Transverse colon (tissue), 4 donors: ENCODE measurements around the gene MIOX. TPM values are rescaled to one million over a fixed set of nuclear protein-coding genes. Genes with fewer than 3 reads are reported as not detected.

Experiments
- DNase-seq: peaks from one replicate; pipeline ENCODE4 v3.0.0-alpha.2; 2019
- H3K27ac ChIP-seq, 4 donors: fragments of 200-600 bp; sonication (generic); 2 replicates each; pipeline ENCODE4 v1.5.1; 2016 to 2018; ENCODE audit warnings: inconsistent platforms in 4 of 4
- H3K27me3 ChIP-seq: fragments of 200-600 bp; sonication (generic); 2 replicates; pipeline ENCODE4 v1.5.1; 2017; ENCODE audit warnings: inconsistent platforms
- H3K36me3 ChIP-seq, 4 donors: fragments of 200-600 bp; sonication (generic); 2 replicates each; pipeline ENCODE4 v1.5.1; 2017 to 2019; ENCODE audit warnings: inconsistent platforms in 4 of 4
- H3K4me1 ChIP-seq, 4 donors: fragments of 200-600 bp; sonication (generic); 2 replicates each; pipeline ENCODE4 v1.5.1; 2017 to 2020; ENCODE audit warnings: inconsistent platforms in 4 of 4
- H3K4me3 ChIP-seq, 4 donors: fragments of 200-600 bp; sonication (generic); 1 replicate in 1 of 4; 2 replicates in 3 of 4; pipeline versions ENCODE4 v1.5.1 to v1.6.1; 2017 to 2019; ENCODE audit warnings: inconsistent platforms in 4 of 4
- H3K9me3 ChIP-seq, 2 donors: fragments of 200-600 bp; sonication (generic); 2 replicates each; pipeline ENCODE4 v1.5.1; 2017 to 2019; ENCODE audit warnings: inconsistent platforms in 2 of 2
- EP300 ChIP-seq: sonication (generic); formaldehyde crosslinking; IDR thresholded peaks from one replicate; pipeline ENCODE4 v1.6.1; 2017; ENCODE audit warnings: antibody characterized with exemption, low read depth
- POLR2A ChIP-seq: fragments of 450-650 bp; IDR thresholded peaks from one replicate; pipeline ENCODE4 v1.6.1; 2016; ENCODE audit warnings: antibody characterized with exemption, mild to moderate bottlenecking, moderate library complexity
- POLR2AphosphoS5 ChIP-seq, 3 donors: sonication (generic); formaldehyde crosslinking; IDR thresholded peaks; one replicate each; pipeline ENCODE4 v1.6.1; 2016; ENCODE audit warnings: antibody characterized with exemption in 3 of 3
- WGBS, 2 donors: methylation state at CpG; one replicate each; pipeline ENCODE4 v1.1.5; 2018; ENCODE audit warnings: low coverage in 1 of 2; 5-methylcytosine and 5-hydroxymethylcytosine counted together
- in situ Hi-C, 4 donors: fragments of 200-750 bp; cut with MboI; loops; one replicate each; pipeline versions ENCODE4 v1.15.0 to v1.15.1; 2017; ENCODE audit warnings: low sequenced_read_pairs in 3 of 4, low pct_ligation_motif_present in 1 of 4, low pct_unique_long_range_greater_than_20kb in 1 of 4
- intact Hi-C: fragments of 100-400 bp; cut with DNase I; formaldehyde crosslinking; loops from one replicate; pipeline ENCODE4 v1.15.1; 2023; ENCODE audit warnings: low total_unique reads
- total RNA-seq, 4 donors: library from RNA; depleted of rRNA; stranded (reverse); fragments of >200 nt; gene quantifications; one replicate each; pipeline ENCODE4 v1.1.0, GENCODE V29; 2016
- TF ChIP-seq, protein P1 (sequence below), 5 experiments: fragments of 200-600 bp in 3 of 5; fragments of 450-650 bp in 2 of 5; sonication (generic) in 3 of 5; IDR thresholded peaks; 1 replicate in 2 of 5; 2 replicates in 3 of 5; pipeline ENCODE4 v1.5.1; 2016 to 2017; ENCODE audit warnings: antibody characterized with exemption in 5 of 5, inconsistent platforms in 3 of 5, mild to moderate bottlenecking in 2 of 5, moderate library complexity in 1 of 5

The MIOX gene
- total RNA-seq, 4 donors from 2014 or later, result not detected

GRCh38 chr22:50467341-50467740, 19.3 kb upstream of the MIOX start:
- Histone ChIP-seq H3K4me1 (peaks cover 31 to 38% (median 35%) of the 10 kb centered on the region in 4 donors), H3K27ac (no peak overlapping the region), H3K4me3 (no peak overlapping the region), H3K9me3 (no peaks in the 10 kb centered on the region), H3K27me3 (no peaks in the 10 kb centered on the region), H3K36me3 (peaks cover 0 to 48% (median 20%) of the 10 kb centered on the region in 4 donors)
- in situ Hi-C loops (no loop called here), intact Hi-C loops (no loop called here)
- no peak for DNase-seq
- WGBS, 2 donors, result 92% methylated on average over 24 of the region's 24 CpGs; no CpG with 5 or more reads in 1 of the 2 donors
- TF ChIP-seq EP300 (no peak), POLR2A (no peak), POLR2AphosphoS5 (IDR thresholded peaks at IDR 0.05) (no peak)
- TF ChIP-seq, protein P1, sequence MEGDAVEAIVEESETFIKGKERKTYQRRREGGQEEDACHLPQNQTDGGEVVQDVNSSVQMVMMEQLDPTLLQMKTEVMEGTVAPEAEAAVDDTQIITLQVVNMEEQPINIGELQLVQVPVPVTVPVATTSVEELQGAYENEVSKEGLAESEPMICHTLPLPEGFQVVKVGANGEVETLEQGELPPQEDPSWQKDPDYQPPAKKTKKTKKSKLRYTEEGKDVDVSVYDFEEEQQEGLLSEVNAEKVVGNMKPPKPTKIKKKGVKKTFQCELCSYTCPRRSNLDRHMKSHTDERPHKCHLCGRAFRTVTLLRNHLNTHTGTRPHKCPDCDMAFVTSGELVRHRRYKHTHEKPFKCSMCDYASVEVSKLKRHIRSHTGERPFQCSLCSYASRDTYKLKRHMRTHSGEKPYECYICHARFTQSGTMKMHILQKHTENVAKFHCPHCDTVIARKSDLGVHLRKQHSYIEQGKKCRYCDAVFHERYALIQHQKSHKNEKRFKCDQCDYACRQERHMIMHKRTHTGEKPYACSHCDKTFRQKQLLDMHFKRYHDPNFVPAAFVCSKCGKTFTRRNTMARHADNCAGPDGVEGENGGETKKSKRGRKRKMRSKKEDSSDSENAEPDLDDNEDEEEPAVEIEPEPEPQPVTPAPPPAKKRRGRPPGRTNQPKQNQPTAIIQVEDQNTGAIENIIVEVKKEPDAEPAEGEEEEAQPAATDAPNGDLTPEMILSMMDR (IDR thresholded peaks at IDR 0.05), result no peak

DNA sequence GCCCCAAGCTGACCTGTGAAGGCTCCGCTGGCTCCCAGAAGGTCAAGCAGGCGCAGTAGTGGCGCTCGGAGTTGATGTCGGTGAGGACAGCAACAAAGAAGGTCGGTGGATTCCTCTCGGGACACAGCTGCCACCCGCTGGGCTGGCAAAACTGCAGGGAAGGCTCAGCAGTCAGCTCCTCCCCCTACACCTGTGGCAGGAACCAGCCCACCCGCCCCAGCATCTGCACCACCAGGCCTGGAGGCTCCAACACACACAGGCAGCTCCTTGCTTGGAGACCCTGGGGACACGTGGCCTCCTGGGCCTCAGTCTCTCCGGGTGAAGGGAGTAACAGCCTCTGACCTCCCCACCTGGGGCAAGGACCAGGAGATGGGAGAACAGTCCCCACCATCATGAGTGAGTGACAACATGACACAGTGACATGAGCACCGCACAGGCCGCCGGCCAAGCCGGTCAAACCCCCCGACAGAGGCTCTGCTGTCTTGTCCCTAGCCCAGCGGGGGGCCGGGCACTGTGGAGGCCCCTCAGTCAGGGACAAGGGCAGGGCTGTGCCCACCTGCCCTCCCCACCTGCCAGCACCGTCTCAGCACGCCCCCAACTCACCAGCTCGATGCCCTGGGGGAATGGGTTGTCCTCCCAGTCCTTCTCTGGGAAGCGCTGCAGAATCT, 18.8 kb upstream of the MIOX start:
- 89% methylated on average over 21 of the region's 22 CpGs; no CpG with 5 or more reads in 1 of the 2 donors for WGBS, 2 donors
- H3K27ac ChIP-seq, result peak overlapping the region in 1 of 4 donors; percentile 91
- H3K27me3 ChIP-seq, result no peaks in the 10 kb centered on the region
- no peak overlapping the region for H3K4me3 ChIP-seq
- no peak for DNase-seq
- in situ Hi-C loops, result no loop called here
- intact Hi-C loops, result no loop called here
- H3K4me1 ChIP-seq, result peaks cover 37 to 44% (median 41%) of the 10 kb centered on the region in 4 donors
- TF ChIP-seq POLR2AphosphoS5 (IDR thresholded peaks at IDR 0.05), result no peak
- no peak for TF ChIP-seq POLR2A
- no peak for TF ChIP-seq EP300
- TF ChIP-seq, protein P1 (IDR thresholded peaks at IDR 0.05), result no peak
- H3K9me3 ChIP-seq, result no peaks in the 10 kb centered on the region
- H3K36me3 ChIP-seq, result peaks cover 0 to 44% (median 19%) of the 10 kb centered on the region in 4 donors

- TF ChIP-seq, protein P1 (IDR thresholded peaks at IDR 0.05), result no peak
- TF ChIP-seq POLR2AphosphoS5 (IDR thresholded peaks at IDR 0.05) (no peak), EP300 (no peak), POLR2A (no peak)
- Histone ChIP-seq H3K27me3 (no peaks in the 10 kb centered on the region), H3K4me1 (peaks cover 44 to 51% (median 48%) of the 10 kb centered on the region in 4 donors), H3K9me3 (no peaks in the 10 kb centered on the region), H3K4me3 (no peak overlapping the region), H3K27ac (peak overlapping the region; percentile 83 to 91 (median 87)), H3K36me3 (peaks cover 0 to 37% (median 15%) of the 10 kb centered on the region in 4 donors)
- DNase-seq, result no peak
- WGBS, 2 donors, result 87% methylated on average over 8 of the region's 8 CpGs; no CpG with 5 or more reads in 1 of the 2 donors
- in situ Hi-C loops (no loop called here), intact Hi-C loops (no loop called here)
Measured at GRCh38 chr22:50468626-50469025, 18.0 kb upstream of the MIOX start.

DNA sequence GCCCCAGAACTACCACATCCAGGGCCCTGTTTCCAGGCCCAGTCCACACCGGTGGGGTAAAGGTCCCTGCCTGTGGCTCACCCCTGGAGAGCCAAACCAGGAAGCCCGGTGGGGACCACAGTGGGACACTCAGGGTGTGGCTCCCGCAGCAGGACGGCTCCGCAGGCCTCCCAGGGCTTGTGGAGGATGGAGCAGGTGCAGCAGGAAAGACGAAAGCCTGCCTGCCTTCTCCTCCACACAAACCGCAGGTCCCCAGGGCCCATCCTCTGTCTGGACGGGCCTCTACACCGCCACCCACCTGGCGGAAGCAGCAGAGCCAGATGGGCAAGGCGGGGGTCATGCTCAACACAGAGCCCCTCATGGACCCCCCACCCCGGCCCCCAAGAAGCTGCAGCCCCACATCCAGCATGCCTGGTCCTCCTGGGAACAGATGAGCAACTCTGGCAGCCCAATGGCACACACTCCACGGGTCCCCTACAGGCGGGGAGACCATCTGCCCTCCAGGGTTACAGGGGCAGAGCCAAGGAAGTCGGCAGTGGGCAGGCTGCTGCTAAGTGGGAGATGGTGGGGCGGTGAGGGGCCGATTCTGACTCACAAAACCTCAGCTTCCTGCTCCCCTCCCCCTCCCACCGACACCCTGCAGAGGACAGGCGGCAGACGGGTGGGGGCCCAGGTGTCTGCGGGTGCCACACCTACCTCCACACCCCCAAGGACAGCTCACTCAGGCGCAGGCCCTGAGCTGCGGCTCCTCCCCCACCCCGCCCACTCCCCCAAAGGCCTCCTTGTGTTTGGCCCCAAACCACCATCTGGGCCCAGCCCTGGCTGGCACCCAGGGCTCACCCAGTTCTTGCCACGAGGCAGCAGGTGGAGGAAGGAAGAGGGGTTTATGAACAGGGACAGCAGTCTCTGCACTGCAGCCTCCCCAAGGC, 17.0 kb upstream of the MIOX start:
- Histone ChIP-seq H3K27me3 (no peaks in the 10 kb centered on the region), H3K4me1 (peaks cover 47 to 57% (median 52%) of the 10 kb centered on the region in 4 donors), H3K4me3 (peak overlapping the region in 2 of 4 donors; percentile 1 to 7), H3K9me3 (no peaks in the 10 kb centered on the region), H3K36me3 (peaks cover 0 to 27% (median 11%) of the 10 kb centered on the region in 4 donors), H3K27ac (peak overlapping the region; percentile 83 to 91 (median 87))
- intact Hi-C loops (loop anchor here (10.0 kb wide), 1 partner anchor 215 kb away; the partner anchor contains the start of gene HDAC10), in situ Hi-C loops (no loop called here)
- peak in 2 of 3 donors; percentile 19 to 75 for TF ChIP-seq POLR2AphosphoS5 (IDR thresholded peaks at IDR 0.05)
- TF ChIP-seq, protein P1 (IDR thresholded peaks at IDR 0.05), result peak in 1 of 5 experiments; percentile 9
- no peak for TF ChIP-seq EP300
- peak; percentile 16 for TF ChIP-seq POLR2A
- WGBS, 2 donors, result 27% methylated on average over 23 of the region's 25 CpGs; no CpG with 5 or more reads in 1 of the 2 donors
- DNase-seq, result peak; percentile 95
